Uterus (tissue), 4 donors: ENCODE results near the gene DNAJC15. TPM values are rescaled to one million over a fixed set of nuclear protein-coding genes. Genes with fewer than 3 reads are reported as not detected.

ENCODE experiments used
- DNase-seq, 2 donors: peaks; one replicate each; pipeline ENCODE4 v3.0.0-alpha.2; 2019 to 2020
- H3K27ac ChIP-seq, 2 donors: fragments of 200-600 bp; sonication (generic); 1 replicate in 1 of 2; 2 replicates in 1 of 2; pipeline ENCODE4 v1.5.1; 2016 to 2018
- H3K27me3 ChIP-seq, 2 donors: fragments of 200-600 bp; sonication (generic); one replicate each; pipeline ENCODE4 v1.5.1; 2018 to 2019; ENCODE audit warnings: control low read depth in 1 of 2
- H3K36me3 ChIP-seq, 2 donors: fragments of 200-600 bp; sonication (generic); one replicate each; pipeline ENCODE4 v1.5.1; 2019; ENCODE audit warnings: control low read depth in 1 of 2
- H3K4me1 ChIP-seq, 2 donors: fragments of 200-600 bp; sonication (generic); one replicate each; pipeline ENCODE4 v1.5.1; 2018 to 2019; ENCODE audit warnings: control low read depth in 1 of 2
- H3K4me3 ChIP-seq, 2 donors: fragments of 200-600 bp; sonication (generic); 1 replicate in 1 of 2; 2 replicates in 1 of 2; pipeline ENCODE4 v1.5.1; 2018 to 2019; ENCODE audit warnings: mild to moderate bottlenecking in 1 of 2
- H3K9me3 ChIP-seq, 2 donors: fragments of 200-600 bp; sonication (generic); one replicate each; pipeline ENCODE4 v1.5.1; 2019; ENCODE audit warnings: control low read depth in 1 of 2
- POLR2A ChIP-seq, 2 donors: fragments of 450-650 bp; IDR thresholded peaks; one replicate each; pipeline ENCODE4 v1.6.1; 2016; ENCODE audit warnings: antibody characterized with exemption in 2 of 2, mild to moderate bottlenecking in 1 of 2, moderate library complexity in 1 of 2
- intact Hi-C: fragments of 100-400 bp; cut with DNase I; formaldehyde crosslinking; loops from one replicate; pipeline ENCODE4 v1.15.1; 2023; ENCODE audit warnings: low total_unique reads
- total RNA-seq, 4 donors: library from RNA; depleted of rRNA in 3 of 4; stranded (reverse); fragments of >200 nt in 3 of 4; gene quantifications; one replicate each; pipeline versions ENCODE4 v1.1.0 to v1.2.4, GENCODE V29; 2014 to 2023
- TF ChIP-seq, protein P1 (sequence below), 4 experiments: fragments of 200-600 bp in 2 of 4; fragments of 450-650 bp in 2 of 4; sonication (generic) in 2 of 4; IDR thresholded peaks; one replicate each; pipeline ENCODE4 v1.5.1; 2016 to 2019; ENCODE audit warnings: antibody characterized with exemption in 4 of 4, mild to moderate bottlenecking in 2 of 4, moderate library complexity in 1 of 4
- donor health status: DM: yes; HTN: yes; CAD: no.

The DNAJC15 gene
- total RNA-seq, 4 donors from 2014 or later: 3.6 to 14.5 (median 6.1) TPM

DNA sequence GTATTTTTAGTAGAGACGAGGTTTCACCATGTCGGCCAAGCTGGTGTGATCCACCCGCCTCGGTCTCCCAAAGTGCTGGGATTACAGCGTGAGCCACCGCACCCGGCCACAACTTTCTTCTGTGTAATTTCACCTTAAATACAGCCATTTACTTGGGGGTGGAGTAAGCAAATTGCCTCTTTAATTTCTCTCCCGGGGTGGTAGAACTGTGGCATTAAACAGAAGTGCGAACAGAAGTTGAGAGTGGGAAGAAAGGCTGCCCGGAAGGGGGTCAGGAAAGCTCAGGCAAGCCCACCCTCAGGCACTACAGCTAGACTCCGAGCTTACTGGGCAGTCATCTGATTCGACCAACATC is 475 bp upstream of the DNAJC15 start:
- intact Hi-C loops: no loop called here
- no peaks in the 10 kb centered on the region for H3K9me3 ChIP-seq
- H3K27ac ChIP-seq: peak overlapping the region; percentile 59 to 80
- H3K4me1 ChIP-seq: no peaks in the 10 kb centered on the region
- DNase-seq: no peak
- H3K4me3 ChIP-seq: peak overlapping the region; percentile 42
- no peaks in the 10 kb centered on the region for H3K36me3 ChIP-seq
- H3K27me3 ChIP-seq: no peaks in the 10 kb centered on the region
- TF ChIP-seq POLR2A (IDR thresholded peaks at IDR 0.05): no peak
- TF ChIP-seq, protein P1, sequence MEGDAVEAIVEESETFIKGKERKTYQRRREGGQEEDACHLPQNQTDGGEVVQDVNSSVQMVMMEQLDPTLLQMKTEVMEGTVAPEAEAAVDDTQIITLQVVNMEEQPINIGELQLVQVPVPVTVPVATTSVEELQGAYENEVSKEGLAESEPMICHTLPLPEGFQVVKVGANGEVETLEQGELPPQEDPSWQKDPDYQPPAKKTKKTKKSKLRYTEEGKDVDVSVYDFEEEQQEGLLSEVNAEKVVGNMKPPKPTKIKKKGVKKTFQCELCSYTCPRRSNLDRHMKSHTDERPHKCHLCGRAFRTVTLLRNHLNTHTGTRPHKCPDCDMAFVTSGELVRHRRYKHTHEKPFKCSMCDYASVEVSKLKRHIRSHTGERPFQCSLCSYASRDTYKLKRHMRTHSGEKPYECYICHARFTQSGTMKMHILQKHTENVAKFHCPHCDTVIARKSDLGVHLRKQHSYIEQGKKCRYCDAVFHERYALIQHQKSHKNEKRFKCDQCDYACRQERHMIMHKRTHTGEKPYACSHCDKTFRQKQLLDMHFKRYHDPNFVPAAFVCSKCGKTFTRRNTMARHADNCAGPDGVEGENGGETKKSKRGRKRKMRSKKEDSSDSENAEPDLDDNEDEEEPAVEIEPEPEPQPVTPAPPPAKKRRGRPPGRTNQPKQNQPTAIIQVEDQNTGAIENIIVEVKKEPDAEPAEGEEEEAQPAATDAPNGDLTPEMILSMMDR (IDR thresholded peaks at IDR 0.05): no peak

DNA sequence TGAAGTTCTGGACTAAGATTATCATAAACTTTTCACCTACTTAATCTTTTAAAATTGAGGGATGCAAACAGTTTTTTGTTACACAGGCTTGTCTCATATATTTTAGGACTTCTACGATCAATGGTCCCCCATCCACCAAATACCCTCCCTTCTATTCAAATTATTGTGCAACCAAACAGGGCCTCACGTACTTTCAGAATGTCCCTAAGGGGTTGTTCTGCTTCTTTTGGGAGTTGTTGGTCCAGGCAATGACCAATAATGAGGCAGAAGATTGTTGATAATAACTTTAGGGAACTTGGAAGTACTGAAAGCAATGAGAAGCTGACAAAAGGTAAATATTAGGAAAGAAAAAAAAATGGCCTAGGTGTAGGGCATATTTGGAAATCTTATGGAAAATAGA is 2.9 kb downstream of the DNAJC15 start:
- Histone ChIP-seq H3K4me3 (no peak overlapping the region), H3K4me1 (no peaks in the 10 kb centered on the region), H3K36me3 (no peaks in the 10 kb centered on the region), H3K27ac (no peak overlapping the region), H3K9me3 (no peaks in the 10 kb centered on the region), H3K27me3 (no peaks in the 10 kb centered on the region)
- DNase-seq: no peak
- TF ChIP-seq POLR2A (IDR thresholded peaks at IDR 0.05): no peak
- TF ChIP-seq, protein P1 (IDR thresholded peaks at IDR 0.05): no peak
- intact Hi-C loops: no loop called here

DNA sequence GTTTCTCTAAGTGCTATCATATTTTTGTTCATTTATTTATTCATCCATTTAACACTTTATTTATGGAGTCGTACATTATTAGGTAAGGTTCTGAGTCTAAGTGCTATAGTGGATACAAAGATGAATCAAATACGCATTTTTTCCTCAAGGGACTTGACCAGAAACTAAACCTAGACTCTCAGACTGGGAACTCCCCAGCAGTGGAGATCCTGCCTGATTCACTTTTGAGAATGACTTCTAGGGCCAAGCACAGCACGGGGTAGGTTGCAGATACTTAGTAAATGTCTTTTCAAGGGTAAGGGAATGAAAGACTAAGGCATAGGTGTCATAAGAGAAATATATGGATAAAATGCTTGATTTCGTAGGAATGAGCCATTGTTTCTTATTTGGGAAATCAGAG is 7.2 kb downstream of the DNAJC15 start:
- H3K4me1 ChIP-seq: no peaks in the 10 kb centered on the region
- intact Hi-C loops: no loop called here
- no peak overlapping the region for H3K4me3 ChIP-seq
- no peak overlapping the region for H3K27ac ChIP-seq
- DNase-seq: no peak
- H3K36me3 ChIP-seq: no peaks in the 10 kb centered on the region
- no peaks in the 10 kb centered on the region for H3K27me3 ChIP-seq
- TF ChIP-seq, protein P1 (IDR thresholded peaks at IDR 0.05): no peak
- TF ChIP-seq POLR2A (IDR thresholded peaks at IDR 0.05): no peak
- no peaks in the 10 kb centered on the region for H3K9me3 ChIP-seq

DNA sequence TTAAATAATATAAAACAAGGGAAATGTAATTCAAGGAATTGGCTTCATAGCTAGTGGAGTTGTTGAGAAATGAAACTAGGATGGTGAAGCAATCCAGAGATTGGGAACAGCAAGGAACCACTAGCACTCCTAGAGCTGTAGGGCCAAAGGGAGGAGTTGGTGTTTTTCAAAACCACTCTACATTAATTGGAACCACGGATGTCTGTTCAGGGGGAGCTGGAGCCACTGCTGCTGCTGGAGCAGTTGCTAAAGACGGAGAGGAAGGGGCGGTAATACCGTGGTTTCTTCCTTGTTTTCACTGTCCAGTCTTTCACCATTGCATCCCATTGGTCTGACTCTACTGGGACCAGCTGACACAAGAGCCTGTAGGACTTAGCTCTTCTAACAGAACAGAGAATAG is 8.5 kb downstream of the DNAJC15 start:
- peaks cover 0 to 2% of the 10 kb centered on the region in 2 donors for H3K4me1 ChIP-seq
- intact Hi-C loops: no loop called here
- no peak overlapping the region for H3K4me3 ChIP-seq
- H3K36me3 ChIP-seq: no peaks in the 10 kb centered on the region
- H3K27me3 ChIP-seq: no peaks in the 10 kb centered on the region
- H3K27ac ChIP-seq: no peak overlapping the region
- no peak for DNase-seq
- no peaks in the 10 kb centered on the region for H3K9me3 ChIP-seq
- TF ChIP-seq, protein P1 (IDR thresholded peaks at IDR 0.05): no peak
- no peak for TF ChIP-seq POLR2A (IDR thresholded peaks at IDR 0.05)

DNA sequence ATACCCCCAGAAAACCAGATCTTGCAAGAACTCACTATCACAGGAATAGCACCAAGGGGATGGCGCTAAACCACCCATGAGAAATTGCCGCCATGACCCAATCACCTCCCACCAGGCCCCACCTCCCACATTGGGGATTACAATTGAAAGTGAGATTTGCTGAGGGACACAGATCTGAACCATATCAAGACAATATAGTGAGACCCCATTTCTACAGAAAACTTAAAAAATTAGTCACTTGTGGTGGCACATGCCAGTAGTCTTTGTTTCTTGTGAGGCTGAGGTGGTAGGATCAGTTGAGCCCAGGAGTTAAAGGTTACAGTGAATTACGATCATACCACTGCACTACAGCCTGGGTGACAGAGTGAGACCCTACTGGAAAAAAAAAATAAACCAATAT is 9.7 kb downstream of the DNAJC15 start:
- Histone ChIP-seq H3K4me3 (no peak overlapping the region), H3K27ac (no peak overlapping the region), H3K36me3 (no peaks in the 10 kb centered on the region), H3K4me1 (peaks cover 0 to 4% of the 10 kb centered on the region in 2 donors), H3K27me3 (no peaks in the 10 kb centered on the region), H3K9me3 (no peaks in the 10 kb centered on the region)
- no peak for DNase-seq
- TF ChIP-seq POLR2A (IDR thresholded peaks at IDR 0.05): no peak
- TF ChIP-seq, protein P1 (IDR thresholded peaks at IDR 0.05): no peak
- intact Hi-C loops: no loop called here
